ENCODE measurements around the gene FABP1. TPM values are rescaled to one million over a fixed set of nuclear protein-coding genes. Genes with fewer than 3 reads are reported as not detected.

The FABP1 gene
- polyA plus RNA-seq, 1 experiment = not detected

- ChIA-PET POLR2A (interaction anchor here (0.7 kb wide), 1 partner anchor 108 kb away, joined by 3 read pairs; no protein-coding TSS in a partner anchor), CTCF (no interaction called here)
- no peak for TF ChIP-seq CTCF (IDR thresholded peaks at IDR 0.05; ENCODE audit: insufficient read depth, low read depth, low read length)
- Histone ChIP-seq H3K4me3 (ENCODE audit: low read depth, low read length) (no peak overlapping the region), H3K27me3 (ENCODE audit: control insufficient read depth, insufficient read depth, low read length) (no peaks in the 10 kb centered on the region), H3K36me3 (ENCODE audit: control insufficient read depth, insufficient read depth, low read length) (no peaks in the 10 kb centered on the region)
- no peak for DNase-seq (ENCODE audit: low read depth)
Observed at GRCh38 chr2:88123164-88123974, 4.5 kb downstream of the FABP1 start.

GRCh38 chr2:88122141-88122884 lies 5.5 kb downstream of the FABP1 start:
- ChIA-PET POLR2A (interaction anchor here (0.7 kb wide), 1 partner anchor 107 kb away, joined by 3 read pairs; no protein-coding TSS in a partner anchor), CTCF (no interaction called here)
- no peak for DNase-seq (ENCODE audit: low read depth)

GRCh38 chr2:88121678-88122077 lies 6.2 kb downstream of the FABP1 start:
- no peaks in the 10 kb centered on the region for H3K36me3 ChIP-seq (ENCODE audit: control insufficient read depth, insufficient read depth, low read length)
- no peaks in the 10 kb centered on the region for H3K27me3 ChIP-seq (ENCODE audit: control insufficient read depth, insufficient read depth, low read length)
- CTCF ChIA-PET = no interaction called here
- H3K4me3 ChIP-seq (ENCODE audit: low read depth, low read length) = no peak overlapping the region
- POLR2A ChIA-PET = no interaction called here
- no peak for DNase-seq (ENCODE audit: low read depth)
- no peak for TF ChIP-seq CTCF (IDR thresholded peaks at IDR 0.05; ENCODE audit: insufficient read depth, low read depth, low read length)

More at GRCh38 chr2:88122141-88122884, 5.5 kb downstream of the FABP1 start:
- no peak for TF ChIP-seq CTCF (IDR thresholded peaks at IDR 0.05; ENCODE audit: insufficient read depth, low read depth, low read length)
- H3K4me3 ChIP-seq (ENCODE audit: low read depth, low read length) = no peak overlapping the region
- H3K27me3 ChIP-seq (ENCODE audit: control insufficient read depth, insufficient read depth, low read length) = no peaks in the 10 kb centered on the region
- H3K36me3 ChIP-seq (ENCODE audit: control insufficient read depth, insufficient read depth, low read length) = no peaks in the 10 kb centered on the region

GRCh38 chr2:88117973-88118372 lies 9.9 kb downstream of the FABP1 start:
- Histone ChIP-seq H3K36me3 (ENCODE audit: control insufficient read depth, insufficient read depth, low read length) (no peaks in the 10 kb centered on the region), H3K4me3 (ENCODE audit: low read depth, low read length) (no peak overlapping the region), H3K27me3 (ENCODE audit: control insufficient read depth, insufficient read depth, low read length) (no peaks in the 10 kb centered on the region; the same call in 1 of the 2 replicates)
- no peak for DNase-seq (ENCODE audit: low read depth)
- CTCF ChIA-PET = interaction anchor here (1.1 kb wide), 1 partner anchor 58 kb away, joined by 5 read pairs; no protein-coding TSS in a partner anchor
- POLR2A ChIA-PET = no interaction called here
- no peak for TF ChIP-seq CTCF (IDR thresholded peaks at IDR 0.05; ENCODE audit: insufficient read depth, low read depth, low read length)

All from BJ (cell line).